RKO (cell line): ENCODE data around the gene KLHL26.
A peak's percentile ranks its signal among the peaks of the same experiment; 100 is the strongest.
"Not testable (repeated sequence)": the region's sequence is repeated elsewhere in the genome, so short reads cannot be mapped to it uniquely, and the experiment has no call there.

Experiments
- DNase-seq: peaks from one replicate; pipeline ENCODE4 v3.0.0-alpha.2; 2016; ENCODE audit warnings: low spot score

Gene KLHL26, protein sequence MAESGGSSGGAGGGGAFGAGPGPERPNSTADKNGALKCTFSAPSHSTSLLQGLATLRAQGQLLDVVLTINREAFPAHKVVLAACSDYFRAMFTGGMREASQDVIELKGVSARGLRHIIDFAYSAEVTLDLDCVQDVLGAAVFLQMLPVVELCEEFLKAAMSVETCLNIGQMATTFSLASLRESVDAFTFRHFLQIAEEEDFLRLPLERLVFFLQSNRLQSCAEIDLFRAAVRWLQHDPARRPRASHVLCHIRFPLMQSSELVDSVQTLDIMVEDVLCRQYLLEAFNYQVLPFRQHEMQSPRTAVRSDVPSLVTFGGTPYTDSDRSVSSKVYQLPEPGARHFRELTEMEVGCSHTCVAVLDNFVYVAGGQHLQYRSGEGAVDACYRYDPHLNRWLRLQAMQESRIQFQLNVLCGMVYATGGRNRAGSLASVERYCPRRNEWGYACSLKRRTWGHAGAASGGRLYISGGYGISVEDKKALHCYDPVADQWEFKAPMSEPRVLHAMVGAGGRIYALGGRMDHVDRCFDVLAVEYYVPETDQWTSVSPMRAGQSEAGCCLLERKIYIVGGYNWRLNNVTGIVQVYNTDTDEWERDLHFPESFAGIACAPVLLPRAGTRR

DNA sequence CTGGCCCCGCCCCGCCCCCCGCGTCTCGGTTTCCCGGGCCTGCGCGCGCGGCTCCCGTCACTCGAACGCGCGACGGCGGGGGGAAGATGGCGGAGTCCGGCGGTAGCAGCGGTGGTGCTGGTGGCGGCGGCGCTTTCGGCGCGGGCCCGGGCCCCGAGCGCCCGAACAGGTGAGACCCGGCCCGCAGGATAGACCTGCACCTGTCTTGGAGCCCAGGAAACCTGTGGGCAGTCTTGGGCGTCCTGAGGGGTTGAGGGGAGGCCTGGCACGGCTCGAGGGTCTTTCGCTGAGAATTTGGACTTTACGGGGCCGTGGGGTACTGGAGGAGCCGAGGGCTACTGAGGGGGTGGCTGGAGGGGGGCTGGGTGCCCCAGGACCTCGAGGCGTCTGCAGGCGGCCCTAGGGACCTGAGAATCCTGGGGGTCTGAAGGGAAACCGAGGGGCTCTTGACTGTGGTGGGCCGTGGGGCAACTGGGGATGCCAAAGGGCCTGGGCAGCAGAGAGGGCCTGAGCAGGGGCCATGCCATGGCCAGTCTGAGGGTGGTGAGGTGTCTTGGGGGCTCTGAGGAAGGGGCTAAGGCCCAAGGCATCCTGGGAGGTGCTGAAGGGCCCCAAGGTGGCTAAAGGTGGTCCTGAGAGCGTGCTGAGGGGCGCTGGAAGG lies at the start of gene KLHL26:
KLHL26 (plus strand) TSS at position 60 of the 661 bp plus-strand sequence; CDS start at position 87, 27 bp downstream.
- no peak for DNase-seq

DNA sequence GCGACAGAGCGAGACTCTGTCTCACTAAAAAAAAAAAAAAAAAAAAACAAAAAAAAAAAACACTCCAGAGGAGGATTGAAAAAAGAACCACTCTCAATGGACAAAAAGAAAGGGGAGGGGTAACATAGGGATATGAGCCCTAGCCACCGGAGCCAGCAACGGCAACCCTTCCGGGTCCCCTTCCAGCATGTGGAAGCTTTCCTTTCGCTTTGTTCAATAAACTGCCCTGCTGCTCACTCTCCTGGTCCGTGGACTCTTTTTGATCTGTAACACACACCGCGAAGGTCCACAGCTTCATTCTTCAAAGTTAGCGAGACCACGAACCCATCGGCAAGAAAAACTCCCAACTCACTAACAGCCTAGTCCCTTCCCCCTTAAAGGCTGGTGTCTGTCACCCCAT lies 49.3 kb upstream of the KLHL26 start:
- no peak for DNase-seq

DNA sequence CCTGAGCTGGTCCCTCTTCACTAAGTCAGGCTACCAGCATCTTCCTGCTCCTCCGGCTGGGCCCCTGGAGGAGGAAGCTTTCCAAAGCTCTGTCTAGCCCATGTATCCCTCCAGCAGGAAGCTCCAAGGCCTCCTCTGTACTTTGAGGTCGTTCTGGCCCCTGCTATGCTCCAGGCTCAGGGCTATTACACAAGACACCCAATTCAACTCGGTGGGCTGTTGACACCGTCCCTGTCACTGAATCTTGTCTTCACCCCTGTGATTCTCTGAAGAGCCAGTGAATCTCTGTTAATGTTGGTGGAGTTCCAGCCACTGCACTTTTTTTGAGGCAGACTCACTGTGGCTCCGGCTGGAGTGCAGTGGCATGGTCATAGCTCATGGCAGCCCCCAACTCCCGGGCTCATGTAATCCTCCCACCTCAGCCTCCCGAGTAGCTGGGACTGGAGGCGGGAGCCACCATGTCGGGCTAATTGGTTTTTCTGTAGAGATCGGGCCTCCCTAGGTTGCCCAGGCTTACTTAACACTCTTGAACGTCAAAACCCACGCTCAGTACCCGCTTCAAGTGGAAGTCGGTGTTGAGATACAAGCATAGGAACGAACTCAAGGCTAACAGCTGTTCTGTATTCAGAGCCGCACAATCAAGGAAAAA lies 48.7 kb upstream of the KLHL26 start:
- DNase-seq = no peak

DNA sequence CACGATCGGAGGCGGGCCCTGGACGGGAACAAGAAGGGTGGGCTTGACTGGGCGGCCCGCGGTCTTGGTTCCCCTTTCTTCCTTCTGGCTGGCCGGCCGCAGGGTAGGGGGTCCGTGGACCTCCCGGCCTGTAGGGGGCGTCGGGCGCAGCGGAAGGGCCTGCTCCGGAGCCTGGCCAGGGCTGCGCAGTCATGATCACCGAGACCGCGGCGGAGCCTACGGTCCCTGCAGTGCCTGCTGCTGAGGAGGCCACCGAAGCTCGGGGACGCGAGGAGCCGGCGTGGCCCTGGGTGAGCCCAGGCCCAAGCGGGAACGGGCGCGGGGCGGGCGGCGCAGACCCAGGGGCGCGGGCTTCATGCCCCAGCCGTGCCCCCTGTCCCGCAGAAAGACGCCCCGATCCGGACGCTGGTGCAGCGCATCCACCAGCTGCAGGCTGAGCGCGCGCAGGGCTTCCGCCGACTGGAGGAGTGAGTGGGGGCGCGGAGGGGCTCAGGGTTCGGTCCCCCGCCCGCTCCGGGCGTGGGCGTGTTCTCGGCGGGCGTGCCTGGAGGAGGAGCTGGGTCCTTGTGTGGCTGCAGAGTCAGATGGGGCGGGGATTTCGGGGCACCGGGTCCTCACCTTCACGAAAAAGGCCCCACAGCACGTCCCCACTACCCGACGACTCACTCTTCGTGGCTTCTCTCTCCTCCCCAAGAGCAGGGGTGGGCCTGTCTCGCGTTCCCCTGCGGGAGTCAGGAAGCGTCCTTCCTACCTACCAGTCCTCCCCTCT lies 48.0 kb upstream of the KLHL26 start, which contains the start of gene REX1BD:
REX1BD (plus strand) TSS at position 188 of the 769 bp plus-strand sequence; CDS start at position 192, 4 bp downstream.
- peak; percentile 87 for DNase-seq

DNA sequence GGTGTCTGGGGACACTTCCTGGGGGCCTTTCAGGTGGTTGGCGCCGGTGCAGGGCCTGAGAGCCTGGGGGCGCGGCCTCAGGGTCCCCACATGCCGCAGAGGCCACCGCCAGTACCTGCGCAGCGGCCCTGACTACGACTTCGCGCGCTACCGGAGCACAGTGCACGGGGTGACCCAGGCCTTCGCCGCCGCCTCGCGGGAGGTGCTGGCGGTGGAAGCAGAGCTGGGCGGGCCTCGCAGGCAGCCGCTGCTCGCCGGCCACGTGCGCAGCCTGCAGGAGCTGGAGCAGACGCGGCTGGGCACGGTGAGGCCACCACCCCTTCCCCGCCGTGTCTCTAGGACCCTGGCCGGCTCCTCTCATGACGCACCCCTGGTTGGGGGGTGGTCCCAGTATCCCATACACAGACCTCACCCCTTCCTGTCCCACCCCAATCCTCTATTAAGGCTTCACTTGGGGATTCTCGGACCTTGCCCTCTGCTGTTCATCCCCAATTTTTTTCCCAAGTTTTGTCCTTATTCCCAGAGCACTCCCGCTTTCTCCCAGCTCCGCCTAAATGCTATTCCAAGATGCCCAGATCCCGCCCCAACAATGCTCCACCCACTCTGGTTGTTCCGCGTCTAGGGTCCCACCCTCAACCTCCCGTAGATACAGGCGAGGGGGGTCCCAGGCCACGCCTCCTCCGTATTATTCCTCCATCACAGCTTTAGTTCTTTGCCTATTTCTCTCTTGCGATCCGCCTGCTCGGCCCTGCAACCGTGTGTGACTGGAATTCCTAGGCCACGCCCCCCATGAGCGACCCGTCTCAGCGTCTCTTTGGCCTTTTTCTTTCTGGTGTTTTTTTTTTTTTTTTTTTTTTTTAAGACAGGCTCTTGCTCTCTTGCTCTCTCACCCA lies 47.2 kb upstream of the KLHL26 start:
- peak; percentile 81 for DNase-seq

DNA sequence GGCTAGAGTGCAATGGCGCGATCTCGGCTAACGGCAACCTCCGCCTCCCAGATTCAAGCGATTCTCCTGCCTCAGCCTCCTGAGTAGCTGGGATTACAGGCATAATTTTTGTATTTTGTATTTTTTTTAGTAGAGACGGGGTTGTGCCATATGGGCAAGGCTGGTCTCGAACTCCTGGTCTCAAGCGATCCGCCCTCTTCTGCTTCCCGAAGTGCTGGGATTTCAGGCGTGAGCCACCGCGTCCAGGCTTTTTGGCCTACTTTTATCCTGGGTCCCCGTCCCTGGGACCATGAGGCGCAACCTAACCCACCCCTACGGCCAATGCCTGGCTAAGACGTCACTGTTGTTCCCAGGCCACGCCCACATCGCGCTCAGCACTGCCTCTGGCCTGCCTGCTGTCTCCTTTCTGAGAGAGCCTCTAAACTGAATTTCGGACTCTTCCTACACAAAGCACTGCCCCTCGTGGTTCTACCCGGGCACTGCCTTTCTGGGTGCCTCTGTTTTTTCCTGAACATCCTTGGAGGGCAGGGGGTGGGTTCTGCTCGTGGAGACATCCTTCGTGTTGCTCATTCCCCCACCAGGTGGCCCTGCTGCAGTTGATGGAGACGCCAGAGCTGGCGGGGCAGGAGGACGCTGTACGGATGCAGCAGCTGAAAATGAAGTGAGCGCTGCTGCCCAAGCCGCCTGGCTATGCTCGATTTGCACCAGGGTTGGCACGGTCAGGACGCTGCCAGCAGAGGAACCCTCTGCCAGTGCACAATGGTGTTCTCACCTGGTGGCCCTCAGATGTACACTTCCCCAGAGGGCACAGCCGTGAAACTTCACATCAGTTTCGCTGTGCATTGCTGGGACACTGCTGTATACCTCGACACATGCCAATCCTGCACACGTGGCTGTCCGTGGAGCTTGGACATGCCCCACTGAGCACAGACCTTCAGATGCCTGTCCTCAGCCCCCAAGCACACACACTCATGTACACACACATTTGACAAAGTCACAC lies 46.3 kb upstream of the KLHL26 start:
- DNase-seq = peak; percentile 94

DNA sequence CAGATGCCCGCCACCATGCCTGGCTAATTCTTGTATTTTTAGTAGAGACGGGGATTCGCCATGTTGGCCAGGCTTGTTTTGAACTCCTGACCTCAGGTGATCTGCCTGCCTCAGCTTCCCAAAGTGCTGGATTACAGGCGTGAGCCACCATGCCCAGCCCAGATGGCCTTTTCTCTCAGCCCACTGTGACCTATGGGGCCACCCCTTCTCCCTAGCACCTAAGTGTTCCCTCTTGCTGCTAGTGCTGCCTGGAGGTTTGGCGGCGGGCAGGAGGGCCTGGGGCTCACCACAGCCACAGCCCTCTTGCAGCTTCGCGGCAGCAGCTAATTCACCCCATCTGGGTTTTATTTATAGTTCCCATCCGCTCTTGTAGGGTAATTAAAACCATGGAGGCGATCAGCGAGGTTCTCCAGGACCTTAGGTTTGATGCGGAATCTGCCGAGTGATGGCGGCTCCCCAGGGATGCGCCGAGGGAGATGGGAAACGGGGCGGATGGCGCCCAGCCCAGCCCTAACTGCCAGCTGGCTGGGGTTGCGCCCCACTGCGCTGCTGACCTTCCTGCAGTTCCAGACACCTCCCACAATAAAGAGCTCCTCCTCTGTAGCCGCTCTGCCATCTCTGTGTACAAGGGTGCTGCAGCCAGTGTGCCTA lies 45.0 kb upstream of the KLHL26 start:
- DNase-seq = no peak

DNA sequence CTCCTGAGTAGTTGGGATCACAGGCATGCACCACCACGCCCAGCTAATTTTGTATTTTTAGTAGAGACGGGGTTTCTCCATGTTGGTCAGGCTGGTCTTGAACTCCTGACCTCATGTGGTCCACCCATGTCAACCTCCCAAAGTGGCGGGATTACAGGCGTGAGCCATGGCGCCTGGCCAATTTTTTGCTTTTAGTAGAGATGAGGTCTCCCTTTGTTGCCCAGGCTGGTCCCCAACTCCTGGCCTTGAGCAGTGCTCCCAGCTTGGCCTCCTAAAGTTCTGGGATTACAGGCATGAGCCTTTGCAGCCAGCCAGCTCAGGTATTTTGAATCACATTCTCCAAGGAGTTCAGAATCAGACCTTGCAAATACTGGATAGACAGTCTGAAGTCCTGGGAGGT lies 44.1 kb upstream of the KLHL26 start:
- not testable (repeated sequence) for DNase-seq

DNA sequence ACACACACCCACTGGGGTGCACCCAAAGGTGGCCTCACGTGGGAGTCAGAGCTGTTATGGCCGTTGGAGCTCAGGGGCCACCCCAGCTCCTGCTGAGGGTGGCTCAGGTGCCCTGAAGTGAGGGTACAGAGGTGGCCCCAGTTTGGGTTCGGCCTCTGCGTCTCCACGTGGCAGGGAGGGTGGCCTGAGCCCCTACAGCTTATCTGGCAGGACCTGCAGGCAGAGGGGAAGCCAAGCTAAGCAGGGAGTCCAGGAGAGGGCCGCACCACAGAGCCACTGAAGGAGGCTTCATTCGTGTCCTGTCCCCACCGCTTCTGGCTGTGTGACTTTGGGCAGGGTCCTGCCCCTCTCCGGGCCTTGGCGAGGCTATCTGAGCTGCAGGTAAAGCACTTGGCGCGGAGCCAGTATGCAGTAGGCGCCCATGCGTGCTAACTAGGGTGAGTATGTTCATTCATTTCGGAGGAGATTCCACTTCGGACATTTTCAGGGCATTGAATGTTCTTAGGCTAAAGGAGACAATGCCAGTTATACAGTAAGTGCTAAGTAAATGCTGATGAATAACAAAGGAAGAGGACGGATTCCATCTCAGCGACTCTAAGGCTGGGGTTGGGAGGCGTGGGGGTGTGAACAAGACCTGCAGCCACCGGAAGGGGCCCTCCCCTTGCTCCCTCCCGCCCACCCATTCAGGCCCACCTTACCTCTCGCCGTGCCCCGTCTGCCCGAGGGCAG lies 43.3 kb upstream of the KLHL26 start:
- peak; percentile 39 for DNase-seq

DNA sequence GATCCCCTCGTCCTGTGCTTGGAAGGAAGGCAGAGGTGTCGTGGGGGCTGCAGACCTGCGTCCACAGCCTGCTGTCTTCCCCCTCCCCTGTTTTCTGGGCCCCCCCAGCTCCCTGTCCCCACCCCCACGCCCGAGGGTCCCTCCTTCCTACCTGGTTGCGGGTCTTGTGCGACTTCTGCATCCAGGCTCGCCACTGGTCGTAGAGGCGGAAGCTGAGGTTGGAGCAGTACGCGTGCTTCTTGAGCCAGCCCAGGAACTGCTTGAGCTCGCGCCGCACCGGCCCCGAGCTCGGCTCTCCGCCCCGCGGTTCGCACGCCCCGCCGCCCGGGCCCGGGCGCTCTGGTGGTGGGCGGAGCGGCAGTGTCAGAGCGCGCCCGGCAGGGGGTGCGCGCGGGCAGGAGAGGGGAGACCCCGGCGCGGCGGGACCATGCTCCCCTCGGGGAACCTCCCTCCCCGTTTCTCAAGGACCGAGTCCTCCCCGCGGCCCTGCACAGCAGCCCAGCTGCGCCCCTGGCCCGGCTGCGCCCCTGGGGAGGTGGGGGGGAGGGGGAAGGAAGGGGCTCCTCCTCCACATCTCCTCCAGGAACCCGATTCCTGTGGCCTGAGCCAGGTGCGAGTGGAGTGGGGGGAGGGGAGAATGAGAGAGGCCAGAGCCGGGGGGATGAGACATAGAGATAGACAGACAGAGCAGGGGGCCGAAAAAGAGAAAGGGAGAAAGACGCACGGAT lies 42.6 kb upstream of the KLHL26 start:
- DNase-seq = peak; percentile 79

DNA sequence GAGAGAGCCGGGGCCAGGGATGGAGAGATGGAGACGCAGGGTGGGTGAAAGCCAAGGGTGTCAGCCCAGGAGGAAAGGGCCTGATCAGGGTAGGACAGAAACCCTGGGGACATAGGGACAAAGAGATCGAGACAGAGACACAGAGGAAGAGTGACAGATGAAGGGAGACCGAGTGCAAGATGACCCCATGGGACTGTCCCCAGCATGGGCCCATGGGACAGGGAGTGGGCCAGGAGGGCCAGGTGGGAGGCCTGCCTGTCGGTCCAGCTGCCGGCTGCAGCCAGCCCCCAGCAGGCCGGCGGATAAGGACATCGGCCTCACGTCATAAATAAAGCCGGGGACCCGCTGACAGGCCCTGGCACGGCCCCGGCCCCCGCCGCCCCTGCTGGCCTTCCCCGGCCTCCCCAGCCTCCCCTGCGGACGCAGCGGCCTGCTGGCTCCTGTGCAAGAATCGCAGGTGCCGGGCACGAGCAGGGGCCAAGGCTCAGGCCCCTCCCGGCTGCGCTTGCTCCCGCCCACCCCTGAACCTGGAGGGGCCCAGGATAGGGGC lies 41.9 kb upstream of the KLHL26 start:
- DNase-seq = no peak

DNA sequence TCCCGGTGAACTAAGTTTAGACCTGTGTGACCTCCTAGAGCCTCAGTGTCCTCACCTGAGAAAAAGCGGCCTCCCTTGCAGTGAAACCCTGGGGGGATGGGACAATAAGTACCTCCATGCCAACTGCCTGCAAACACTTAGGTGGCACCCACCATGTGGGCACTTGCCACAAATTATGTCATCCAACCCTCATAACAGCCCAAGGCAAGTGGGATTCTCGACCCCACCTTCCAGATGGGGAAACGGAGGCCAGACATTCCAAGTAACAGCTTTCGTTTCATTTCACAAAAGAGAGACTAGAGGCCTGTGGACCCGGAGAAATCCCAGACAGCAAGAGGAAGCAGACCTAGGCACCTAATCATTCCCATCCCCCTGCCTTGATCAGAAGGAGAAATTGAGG lies 41.4 kb upstream of the KLHL26 start:
- no peak for DNase-seq

DNA sequence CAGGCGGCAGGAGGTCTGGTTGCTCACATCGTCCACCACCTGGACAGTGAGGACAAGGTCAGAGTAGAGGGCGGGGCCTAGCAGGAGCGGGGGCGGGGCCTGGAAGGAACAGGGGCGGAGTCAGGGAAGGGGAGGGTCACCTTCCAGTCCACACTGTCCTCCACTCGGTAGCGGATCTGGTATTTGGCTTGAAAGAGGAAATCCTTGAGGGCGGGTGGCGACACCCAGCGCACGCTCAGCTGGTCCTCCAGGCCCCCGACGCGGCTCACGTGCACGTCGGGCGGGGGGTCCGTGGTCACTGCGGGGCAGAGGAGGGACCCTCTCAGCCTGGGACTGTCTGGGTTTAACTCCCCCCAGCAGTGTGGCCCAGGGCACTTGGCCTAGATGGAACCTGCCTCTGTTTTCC lies 40.1 kb upstream of the KLHL26 start:
- DNase-seq = no peak

DNA sequence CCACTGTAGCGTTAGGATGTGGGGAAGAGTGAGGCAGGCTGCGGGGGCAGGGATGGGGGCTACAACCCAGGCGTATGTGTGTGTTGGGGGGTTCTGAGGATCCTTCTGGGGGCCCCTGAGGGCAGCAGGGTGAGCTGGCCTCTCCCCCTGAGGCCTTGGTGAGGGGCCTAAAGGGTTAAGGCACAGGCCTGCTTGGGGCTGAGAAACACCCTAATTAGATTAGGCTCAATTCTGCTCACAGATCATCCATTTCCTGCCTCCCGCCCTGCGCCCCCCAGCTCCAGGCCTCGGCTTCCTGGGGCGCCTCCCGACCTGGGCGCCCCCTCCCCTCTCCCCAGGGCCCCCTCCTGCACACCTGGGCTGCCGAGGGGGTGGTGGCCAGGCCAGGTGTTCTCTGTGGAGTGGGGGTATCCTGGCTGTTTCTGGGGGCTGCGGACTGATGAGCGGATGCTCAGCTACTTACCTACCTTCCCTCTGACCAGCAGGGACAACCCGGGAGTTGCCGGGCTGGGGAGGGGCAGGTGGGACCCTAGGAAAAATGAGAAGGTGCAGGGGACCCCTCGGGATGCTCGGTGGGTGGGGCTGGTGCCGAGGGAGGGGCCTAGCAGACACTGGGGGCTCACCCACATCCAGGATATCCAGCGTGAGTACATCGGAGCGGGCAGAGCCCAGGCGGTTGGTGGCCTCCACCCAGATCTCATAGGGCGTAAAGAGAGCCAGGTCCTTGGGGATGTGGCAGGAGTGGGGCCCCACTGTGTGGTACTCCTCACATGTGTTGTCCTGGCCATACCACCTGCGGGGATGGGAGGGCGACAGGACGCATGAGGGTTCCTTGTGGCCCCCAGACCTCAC lies 38.8 kb upstream of the KLHL26 start:
- no peak for DNase-seq

DNA sequence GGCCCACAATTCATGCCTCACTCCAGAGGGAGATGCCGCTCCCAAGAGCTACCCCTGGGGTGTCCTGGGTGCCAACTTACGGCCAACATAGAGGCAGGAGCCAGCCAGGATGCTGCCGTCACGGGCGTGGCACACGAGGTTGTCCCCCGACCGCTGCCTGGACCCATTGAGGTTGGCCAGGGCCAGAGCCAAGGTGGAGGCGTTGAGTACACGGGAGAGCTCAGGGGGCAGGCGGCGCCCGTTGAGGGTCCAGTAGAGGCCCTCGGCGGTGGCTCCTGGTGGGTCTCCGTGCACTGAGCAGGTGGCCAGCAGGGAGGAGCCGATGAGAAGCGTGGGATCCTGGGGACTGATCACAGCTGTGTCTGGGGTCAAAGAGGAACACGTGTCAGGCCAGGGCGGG lies 37.3 kb upstream of the KLHL26 start:
- DNase-seq = no peak
